ENCODE data around the gene RAPGEFL1. TPM values are rescaled to one million over a fixed set of nuclear protein-coding genes. Genes with fewer than 3 reads are reported as not detected.
"Not testable (repeated sequence)": the region's sequence is repeated elsewhere in the genome, so short reads cannot be mapped to it uniquely, and the experiment has no call there.

RAPGEFL1 gene
- total RNA-seq, 3 donors from 2014 or later = 5.7 to 6.7 (median 6.1) TPM

GRCh38 chr17:40179923-40180659 is 2.8 kb downstream of the RAPGEFL1 start:
- Mint-ChIP-seq H3K27me3 (ENCODE audit: low read depth) (no peaks in the 10 kb centered on the region), H3K36me3 (ENCODE audit: insufficient read depth) (peaks cover 5% of the 10 kb centered on the region), H3K4me3 (no peak overlapping the region), H3K9me3 (no peaks in the 10 kb centered on the region), H3K4me1 (ENCODE audit: low read depth) (peaks cover 10% of the 10 kb centered on the region)
- ATAC-seq (no peak), DNase-seq (no peak)

- ATAC-seq = no peak
- H3K36me3 Mint-ChIP-seq (ENCODE audit: insufficient read depth) = peaks cover 4% of the 10 kb centered on the region
- DNase-seq = no peak
- peaks cover 10% of the 10 kb centered on the region for H3K4me1 Mint-ChIP-seq (ENCODE audit: low read depth)
- no peaks in the 10 kb centered on the region for H3K27me3 Mint-ChIP-seq (ENCODE audit: low read depth)
- H3K4me3 Mint-ChIP-seq = no peak overlapping the region
- H3K9me3 Mint-ChIP-seq = no peaks in the 10 kb centered on the region
These were observed 3.4 kb downstream of the RAPGEFL1 start for GRCh38 chr17:40180694-40181093.

GRCh38 chr17:40181205-40181604 is 3.9 kb downstream of the RAPGEFL1 start:
- no peak for ATAC-seq
- H3K4me3 Mint-ChIP-seq = no peak overlapping the region

GRCh38 chr17:40182606-40183005 is 5.3 kb downstream of the RAPGEFL1 start:
- Mint-ChIP-seq H3K4me1 (ENCODE audit: low read depth) (peaks cover 3% of the 10 kb centered on the region), H3K9me3 (no peaks in the 10 kb centered on the region), H3K27me3 (ENCODE audit: low read depth) (no peaks in the 10 kb centered on the region), H3K36me3 (ENCODE audit: insufficient read depth) (no peaks in the 10 kb centered on the region), H3K4me3 (no peak overlapping the region)
- DNase-seq (no peak), ATAC-seq (no peak)

More at GRCh38 chr17:40181205-40181604, 3.9 kb downstream of the RAPGEFL1 start:
- no peaks in the 10 kb centered on the region for H3K9me3 Mint-ChIP-seq
- no peak for DNase-seq
- no peaks in the 10 kb centered on the region for H3K36me3 Mint-ChIP-seq (ENCODE audit: insufficient read depth)
- H3K27me3 Mint-ChIP-seq (ENCODE audit: low read depth) = no peaks in the 10 kb centered on the region
- H3K4me1 Mint-ChIP-seq (ENCODE audit: low read depth) = peaks cover 10% of the 10 kb centered on the region

GRCh38 chr17:40187238-40187637 is 10.0 kb downstream of the RAPGEFL1 start:
- H3K27me3 Mint-ChIP-seq (ENCODE audit: low read depth) = no peaks in the 10 kb centered on the region
- H3K4me1 Mint-ChIP-seq (ENCODE audit: low read depth) = peaks cover 6% of the 10 kb centered on the region
- ATAC-seq (no peak), DNase-seq (no peak)
- no peaks in the 10 kb centered on the region for H3K36me3 Mint-ChIP-seq (ENCODE audit: insufficient read depth)
- no peaks in the 10 kb centered on the region for H3K9me3 Mint-ChIP-seq
- no peak overlapping the region for H3K4me3 Mint-ChIP-seq

GRCh38 chr17:40188694-40189093 is 11.4 kb downstream of the RAPGEFL1 start:
- DNase-seq = no peak
- no peak overlapping the region for H3K4me3 Mint-ChIP-seq
- H3K4me1 Mint-ChIP-seq (ENCODE audit: low read depth) = peaks cover 6% of the 10 kb centered on the region
- no peak for ATAC-seq
- no peaks in the 10 kb centered on the region for H3K27me3 Mint-ChIP-seq (ENCODE audit: low read depth)
- no peaks in the 10 kb centered on the region for H3K9me3 Mint-ChIP-seq
- no peaks in the 10 kb centered on the region for H3K36me3 Mint-ChIP-seq (ENCODE audit: insufficient read depth)

GRCh38 chr17:40190197-40191021 is 13.1 kb downstream of the RAPGEFL1 start:
- DNase-seq (peak; percentile 12), ATAC-seq (peak; percentile 65 to 71)
- Mint-ChIP-seq H3K9me3 (no peaks in the 10 kb centered on the region), H3K27me3 (ENCODE audit: low read depth) (no peaks in the 10 kb centered on the region), H3K4me3 (peak overlapping the region; percentile 79), H3K36me3 (ENCODE audit: insufficient read depth) (no peaks in the 10 kb centered on the region), H3K4me1 (ENCODE audit: low read depth) (peaks cover 6% of the 10 kb centered on the region)

GRCh38 chr17:40191237-40192208 is 14.3 kb downstream of the RAPGEFL1 start:
- Mint-ChIP-seq H3K36me3 (ENCODE audit: insufficient read depth) (no peaks in the 10 kb centered on the region), H3K4me3 (peak overlapping the region; percentile 89), H3K27me3 (ENCODE audit: low read depth) (no peaks in the 10 kb centered on the region), H3K4me1 (ENCODE audit: low read depth) (peaks cover 6% of the 10 kb centered on the region), H3K9me3 (no peaks in the 10 kb centered on the region)
- peak; percentile 88 to 89 for ATAC-seq
- DNase-seq = peak; percentile 55

- ATAC-seq (no peak), DNase-seq (no peak)
- Mint-ChIP-seq H3K27me3 (ENCODE audit: low read depth) (peaks cover 4% of the 10 kb centered on the region), H3K36me3 (ENCODE audit: insufficient read depth) (no peaks in the 10 kb centered on the region), H3K9me3 (no peaks in the 10 kb centered on the region), H3K4me1 (ENCODE audit: low read depth) (peaks cover 6% of the 10 kb centered on the region), H3K4me3 (no peak overlapping the region)
These were observed 15.7 kb downstream of the RAPGEFL1 start for GRCh38 chr17:40192961-40193360.

- no peak for DNase-seq
- Mint-ChIP-seq H3K27me3 (ENCODE audit: low read depth) (peaks cover 4% of the 10 kb centered on the region), H3K9me3 (no peaks in the 10 kb centered on the region), H3K4me1 (ENCODE audit: low read depth) (peaks cover 6% of the 10 kb centered on the region), H3K36me3 (ENCODE audit: insufficient read depth) (no peaks in the 10 kb centered on the region), H3K4me3 (no peak overlapping the region)
- no peak for ATAC-seq
These were observed 17.6 kb downstream of the RAPGEFL1 start for GRCh38 chr17:40194821-40195220.

GRCh38 chr17:40197550-40197949 is 20.3 kb downstream of the RAPGEFL1 start:
- H3K36me3 Mint-ChIP-seq (ENCODE audit: insufficient read depth) = no peaks in the 10 kb centered on the region
- H3K27me3 Mint-ChIP-seq (ENCODE audit: low read depth) = peaks cover 4% of the 10 kb centered on the region
- ATAC-seq (no peak), DNase-seq (no peak)
- no peaks in the 10 kb centered on the region for H3K9me3 Mint-ChIP-seq
- H3K4me1 Mint-ChIP-seq (ENCODE audit: low read depth) = no peaks in the 10 kb centered on the region
- H3K4me3 Mint-ChIP-seq = no peak overlapping the region

GRCh38 chr17:40197965-40198456 is 20.7 kb downstream of the RAPGEFL1 start:
- H3K4me3 Mint-ChIP-seq = peak overlapping the region; percentile 33
- not testable (repeated sequence) for H3K9me3 Mint-ChIP-seq; H3K36me3 Mint-ChIP-seq (ENCODE audit: insufficient read depth); H3K27me3 Mint-ChIP-seq (ENCODE audit: low read depth); DNase-seq; H3K4me1 Mint-ChIP-seq (ENCODE audit: low read depth)
- peak; percentile 44 to 49 for ATAC-seq

- Mint-ChIP-seq H3K27me3 (ENCODE audit: low read depth) (peaks cover 6% of the 10 kb centered on the region), H3K4me3 (peak overlapping the region; percentile 33), H3K36me3 (ENCODE audit: insufficient read depth) (no peaks in the 10 kb centered on the region), H3K9me3 (no peaks in the 10 kb centered on the region), H3K4me1 (ENCODE audit: low read depth) (no peaks in the 10 kb centered on the region)
- ATAC-seq = no peak
- no peak for DNase-seq
These were observed 21.3 kb downstream of the RAPGEFL1 start for GRCh38 chr17:40198576-40198975.

GRCh38 chr17:40203131-40203530 is 25.9 kb downstream of the RAPGEFL1 start:
- H3K9me3 Mint-ChIP-seq = no peaks in the 10 kb centered on the region
- H3K27me3 Mint-ChIP-seq (ENCODE audit: low read depth) = peaks cover 3% of the 10 kb centered on the region
- ATAC-seq (no peak), DNase-seq (no peak)
- no peaks in the 10 kb centered on the region for H3K36me3 Mint-ChIP-seq (ENCODE audit: insufficient read depth)
- no peaks in the 10 kb centered on the region for H3K4me1 Mint-ChIP-seq (ENCODE audit: low read depth)
- H3K4me3 Mint-ChIP-seq = no peak overlapping the region

Data from activated T-cell treated with anti-CD3 and anti-CD28 coated beads, Interleukin-2, amount 50 U/mL, for 4 hours (primary cell).